HUES48 (cell line): ENCODE measurements around the gene STYXL2.
A peak's percentile ranks its signal among the peaks of the same experiment; 100 is the strongest.

Experiments
- H3K27ac ChIP-seq: one replicate; pipeline ENCODE4 v1.7.0; 2013; ENCODE audit warnings: low read depth, low read length, inconsistent platforms
- H3K27me3 ChIP-seq: 2 replicates; pipeline ENCODE4 v1.6.1; 2013; ENCODE audit warnings: mild to moderate bottlenecking, low read length; ENCODE audit not compliant: control insufficient read depth, insufficient read depth
- H3K36me3 ChIP-seq: 2 replicates; pipeline ENCODE4 v1.6.1; 2013; ENCODE audit warnings: low read length; ENCODE audit not compliant: control insufficient read depth, insufficient read depth
- H3K4me1 ChIP-seq: 2 replicates; pipeline ENCODE4 v1.6.1; 2013; ENCODE audit warnings: mild to moderate bottlenecking, low read length; ENCODE audit not compliant: control insufficient read depth, insufficient read depth
- H3K4me3 ChIP-seq: 2 replicates; pipeline ENCODE4 v1.5.1; 2013; ENCODE audit warnings: mild to moderate bottlenecking, low read depth, low read length
- H3K9ac ChIP-seq: 2 replicates; pipeline ENCODE4 v1.6.1; 2013; ENCODE audit warnings: mild to moderate bottlenecking, low read depth, low read length, moderate library complexity
- H3K9me3 ChIP-seq: 2 replicates; pipeline ENCODE4 v1.6.1; 2013; ENCODE audit warnings: low read length; ENCODE audit not compliant: control insufficient read depth, insufficient read depth

The STYXL2 gene

DNA sequence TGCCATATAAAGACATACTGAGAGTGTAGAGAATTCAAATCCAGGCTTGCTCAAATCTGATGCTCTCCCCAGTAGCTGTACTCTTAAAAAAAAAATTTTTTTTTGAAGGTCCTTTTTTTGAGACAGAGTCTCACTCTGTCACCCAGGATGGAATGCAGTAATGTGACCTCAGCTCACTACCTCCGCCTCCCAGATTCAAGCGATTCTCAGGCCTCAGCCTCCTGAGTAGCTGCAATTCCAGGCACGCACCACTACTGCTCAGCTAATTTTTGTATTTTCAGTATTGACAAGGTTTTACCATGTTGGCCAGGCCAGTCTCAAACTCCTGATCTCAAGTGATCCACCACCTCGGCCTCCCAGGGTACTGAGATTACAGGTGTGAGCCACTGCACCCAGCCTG is 28.7 kb downstream of the STYXL2 start:
- Histone ChIP-seq H3K4me1 (peaks cover 17% of the 10 kb centered on the region), H3K4me3 (no peak overlapping the region), H3K27ac (no peak overlapping the region), H3K27me3 (peaks cover 9% of the 10 kb centered on the region), H3K9ac (no peak overlapping the region), H3K9me3 (no peaks in the 10 kb centered on the region), H3K36me3 (no peaks in the 10 kb centered on the region)

DNA sequence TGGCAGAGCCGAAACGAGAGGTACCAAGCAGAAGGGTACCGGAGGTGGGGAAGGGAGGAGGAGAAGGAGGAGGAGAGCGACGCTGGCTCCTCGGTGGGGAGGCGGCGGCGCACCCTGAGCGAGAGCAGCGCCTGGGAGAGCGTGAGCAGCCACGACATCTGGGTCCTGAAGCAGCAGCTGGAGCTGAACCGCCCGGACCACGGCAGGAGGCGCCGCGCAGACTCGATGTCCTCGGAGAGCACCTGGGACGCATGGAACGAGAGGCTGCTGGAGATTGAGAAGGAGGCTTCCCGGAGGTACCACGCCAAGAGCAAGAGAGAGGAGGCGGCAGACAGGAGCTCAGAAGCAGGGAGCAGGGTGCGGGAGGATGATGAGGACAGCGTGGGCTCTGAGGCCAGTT is 32.4 kb downstream of the STYXL2 start:
- Histone ChIP-seq H3K27me3 (0 out of 2 replicates have a peak, but pooled peaks cover 4% of the 10 kb centered on the region), H3K9ac (no peak overlapping the region), H3K4me3 (no peak overlapping the region), H3K36me3 (no peaks in the 10 kb centered on the region), H3K4me1 (peaks cover 15% of the 10 kb centered on the region), H3K27ac (no peak overlapping the region), H3K9me3 (no peaks in the 10 kb centered on the region)

DNA sequence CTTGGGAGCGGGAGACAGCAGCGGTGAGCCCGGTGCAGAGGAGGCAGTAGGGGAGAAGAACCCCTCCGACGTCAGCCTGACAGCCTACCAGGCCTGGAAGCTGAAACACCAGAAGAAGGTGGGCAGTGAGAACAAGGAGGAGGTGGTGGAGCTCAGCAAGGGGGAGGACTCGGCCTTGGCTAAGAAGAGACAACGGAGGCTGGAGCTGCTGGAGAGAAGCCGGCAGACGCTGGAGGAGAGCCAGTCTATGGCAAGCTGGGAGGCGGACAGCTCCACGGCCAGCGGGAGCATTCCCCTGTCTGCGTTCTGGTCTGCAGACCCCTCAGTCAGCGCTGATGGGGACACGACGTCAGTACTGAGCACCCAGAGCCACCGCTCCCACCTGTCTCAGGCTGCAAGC is 32.9 kb downstream of the STYXL2 start:
- H3K4me3 ChIP-seq = no peak overlapping the region
- H3K27me3 ChIP-seq = no peaks in the 10 kb centered on the region
- H3K4me1 ChIP-seq = peaks cover 10% of the 10 kb centered on the region
- H3K27ac ChIP-seq = no peak overlapping the region
- no peak overlapping the region for H3K9ac ChIP-seq
- H3K36me3 ChIP-seq = no peaks in the 10 kb centered on the region
- H3K9me3 ChIP-seq = no peaks in the 10 kb centered on the region

DNA sequence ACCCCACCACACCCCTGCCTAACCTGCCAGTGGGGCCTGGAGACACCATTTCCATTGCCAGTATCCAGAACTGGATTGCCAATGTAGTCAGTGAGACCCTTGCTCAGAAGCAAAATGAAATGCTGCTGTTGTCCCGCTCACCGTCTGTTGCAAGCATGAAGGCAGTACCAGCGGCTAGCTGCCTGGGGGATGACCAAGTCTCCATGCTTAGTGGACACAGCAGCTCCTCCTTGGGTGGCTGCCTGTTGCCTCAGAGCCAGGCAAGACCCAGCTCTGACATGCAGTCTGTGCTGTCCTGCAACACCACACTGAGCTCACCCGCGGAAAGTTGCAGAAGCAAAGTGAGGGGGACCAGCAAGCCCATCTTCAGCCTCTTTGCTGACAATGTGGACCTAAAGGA is 33.4 kb downstream of the STYXL2 start:
- H3K4me3 ChIP-seq = no peak overlapping the region
- no peaks in the 10 kb centered on the region for H3K27me3 ChIP-seq
- no peak overlapping the region for H3K9ac ChIP-seq
- H3K4me1 ChIP-seq = peaks cover 6% of the 10 kb centered on the region
- no peaks in the 10 kb centered on the region for H3K9me3 ChIP-seq
- H3K27ac ChIP-seq = no peak overlapping the region
- no peaks in the 10 kb centered on the region for H3K36me3 ChIP-seq

DNA sequence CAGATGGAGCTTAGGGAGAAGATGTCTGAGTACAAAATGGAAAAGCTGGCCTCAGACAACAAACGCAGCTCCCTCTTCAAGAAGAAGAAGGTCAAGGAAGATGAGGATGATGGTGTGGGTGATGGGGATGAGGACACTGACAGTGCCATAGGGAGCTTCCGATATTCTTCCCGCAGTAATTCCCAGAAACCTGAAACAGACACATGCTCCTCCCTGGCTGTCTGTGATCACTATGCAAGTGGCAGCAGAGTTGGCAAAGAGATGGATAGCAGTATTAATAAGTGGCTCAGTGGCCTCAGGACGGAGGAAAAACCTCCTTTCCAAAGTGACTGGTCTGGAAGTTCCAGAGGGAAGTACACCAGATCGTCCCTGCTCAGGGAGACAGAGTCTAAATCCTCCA is 33.8 kb downstream of the STYXL2 start:
- Histone ChIP-seq H3K9me3 (no peaks in the 10 kb centered on the region), H3K4me1 (peaks cover 2% of the 10 kb centered on the region), H3K4me3 (no peak overlapping the region), H3K36me3 (no peaks in the 10 kb centered on the region), H3K27me3 (no peaks in the 10 kb centered on the region), H3K27ac (no peak overlapping the region), H3K9ac (no peak overlapping the region)

DNA sequence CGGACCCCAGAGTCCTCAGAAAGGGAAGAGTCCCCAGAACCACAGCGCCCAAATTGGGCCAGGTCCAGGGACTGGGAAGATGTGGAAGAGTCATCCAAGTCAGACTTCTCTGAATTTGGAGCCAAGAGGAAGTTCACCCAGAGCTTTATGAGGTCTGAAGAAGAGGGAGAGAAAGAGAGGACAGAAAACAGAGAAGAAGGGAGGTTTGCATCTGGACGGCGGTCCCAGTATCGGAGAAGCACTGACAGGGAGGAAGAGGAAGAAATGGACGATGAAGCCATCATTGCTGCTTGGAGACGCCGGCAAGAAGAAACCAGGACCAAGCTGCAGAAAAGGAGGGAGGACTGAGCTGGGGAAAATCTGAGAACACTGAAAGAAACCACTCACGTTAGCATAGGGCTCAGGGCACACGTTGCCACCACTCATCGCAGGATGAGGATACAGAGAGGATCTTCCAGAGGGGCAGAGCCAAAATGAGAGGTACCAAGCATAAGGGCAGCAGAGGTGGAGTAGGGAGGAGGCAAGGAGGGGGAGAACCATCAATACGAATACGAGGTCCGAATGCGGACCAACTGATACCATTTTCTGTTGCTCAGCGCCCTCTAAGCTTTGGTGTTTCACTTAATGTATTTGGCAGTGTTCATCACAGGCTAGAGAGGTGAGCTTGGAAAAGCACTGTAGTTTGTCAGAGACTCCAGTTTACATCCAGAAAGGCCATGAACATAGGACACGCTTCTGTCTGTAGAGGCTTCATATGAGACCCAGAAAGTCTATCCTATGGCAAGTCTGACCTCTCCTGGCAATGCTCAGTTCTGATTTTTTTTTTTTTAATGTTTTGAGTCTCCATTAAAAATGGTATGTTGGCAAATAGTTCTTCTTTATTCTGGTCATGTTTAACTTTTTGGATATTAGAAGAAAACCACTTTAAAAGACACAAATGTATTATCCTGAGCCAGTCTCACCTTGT is 34.7 kb downstream of the STYXL2 start:
- H3K36me3 ChIP-seq = no peaks in the 10 kb centered on the region

DNA sequence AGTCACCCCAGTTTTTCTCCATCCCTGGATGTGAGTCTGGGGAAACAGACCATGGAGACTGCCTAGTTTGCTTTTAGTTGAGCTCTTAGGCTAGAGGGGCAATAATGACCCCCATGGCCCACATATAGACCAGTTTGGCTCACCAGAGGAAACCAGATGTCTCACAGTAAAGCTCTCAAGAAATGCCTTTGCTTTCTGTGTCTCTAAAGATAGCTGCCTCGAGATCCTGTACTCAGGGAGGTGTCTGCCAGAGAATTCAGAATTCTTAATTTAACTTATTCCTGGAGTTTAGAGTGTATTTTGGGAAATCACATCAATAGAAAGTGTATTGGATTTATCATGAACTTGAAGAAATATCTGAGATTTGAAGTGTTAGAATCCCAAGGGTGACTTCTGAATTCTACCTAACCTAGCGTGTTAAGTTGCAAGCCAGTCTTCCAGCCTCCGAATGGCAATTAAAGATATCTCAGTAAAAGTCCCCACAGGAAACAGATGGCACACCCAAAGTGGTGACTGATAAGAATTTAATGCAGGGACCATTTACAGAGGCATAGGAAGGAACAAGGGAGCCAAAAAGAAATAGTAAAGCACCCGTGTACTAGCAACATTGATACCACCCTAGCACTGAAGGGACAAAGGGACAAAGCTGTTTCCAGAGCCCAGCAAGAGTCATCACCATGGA is 37.1 kb downstream of the STYXL2 start:
- H3K9me3 ChIP-seq = no peaks in the 10 kb centered on the region
- H3K27ac ChIP-seq = no peak overlapping the region
- no peaks in the 10 kb centered on the region for H3K36me3 ChIP-seq
- H3K4me3 ChIP-seq = no peak overlapping the region
- no peak overlapping the region for H3K9ac ChIP-seq
- H3K4me1 ChIP-seq = peaks cover 7% of the 10 kb centered on the region; the same call in 1 of the 2 replicates
- H3K27me3 ChIP-seq = no peaks in the 10 kb centered on the region

More for the DNA sequence above, 34.7 kb downstream of the STYXL2 start:
- Histone ChIP-seq H3K27ac (no peak overlapping the region), H3K27me3 (no peaks in the 10 kb centered on the region), H3K4me3 (no peak overlapping the region), H3K9me3 (no peaks in the 10 kb centered on the region), H3K9ac (no peak overlapping the region), H3K4me1 (no peaks in the 10 kb centered on the region; the same call in 1 of the 2 replicates)

DNA sequence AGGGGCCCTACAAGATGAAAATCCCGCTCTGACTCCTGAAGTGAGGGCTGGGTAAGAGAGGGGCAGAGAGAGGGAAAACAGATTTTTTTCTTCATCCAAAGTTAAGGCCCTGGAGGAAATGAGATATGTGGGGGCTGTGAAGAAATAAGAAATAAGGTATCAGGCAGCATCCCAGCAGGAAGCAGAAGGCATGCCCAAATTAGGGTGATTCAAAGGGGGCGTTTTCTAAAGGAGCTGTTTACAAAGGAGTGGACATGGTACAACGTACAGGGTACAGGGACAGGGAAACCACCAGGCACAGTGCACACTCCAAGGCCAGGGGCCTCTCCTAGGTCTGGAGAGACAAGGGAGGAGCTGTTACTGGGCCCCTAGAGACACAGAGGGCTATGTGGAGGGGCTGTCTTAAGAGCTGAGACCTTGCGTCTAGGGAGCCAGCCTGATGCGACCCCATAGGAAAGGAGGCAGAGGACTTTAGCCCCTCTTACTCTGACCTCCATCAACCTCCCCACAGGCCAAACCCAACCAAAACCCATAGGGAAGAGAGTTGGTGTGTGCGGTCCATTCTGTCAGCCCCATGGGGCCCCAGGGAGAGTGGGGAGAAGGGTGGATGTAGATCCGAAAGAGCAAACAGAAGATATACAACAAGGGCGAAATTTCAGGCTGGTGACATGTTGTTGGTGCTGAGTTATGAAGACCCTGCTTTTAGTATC is 38.6 kb downstream of the STYXL2 start:
- Histone ChIP-seq H3K9me3 (no peaks in the 10 kb centered on the region), H3K4me3 (no peak overlapping the region), H3K4me1 (peaks cover 22% of the 10 kb centered on the region), H3K36me3 (no peaks in the 10 kb centered on the region), H3K27ac (no peak overlapping the region), H3K9ac (no peak overlapping the region), H3K27me3 (no peaks in the 10 kb centered on the region)

DNA sequence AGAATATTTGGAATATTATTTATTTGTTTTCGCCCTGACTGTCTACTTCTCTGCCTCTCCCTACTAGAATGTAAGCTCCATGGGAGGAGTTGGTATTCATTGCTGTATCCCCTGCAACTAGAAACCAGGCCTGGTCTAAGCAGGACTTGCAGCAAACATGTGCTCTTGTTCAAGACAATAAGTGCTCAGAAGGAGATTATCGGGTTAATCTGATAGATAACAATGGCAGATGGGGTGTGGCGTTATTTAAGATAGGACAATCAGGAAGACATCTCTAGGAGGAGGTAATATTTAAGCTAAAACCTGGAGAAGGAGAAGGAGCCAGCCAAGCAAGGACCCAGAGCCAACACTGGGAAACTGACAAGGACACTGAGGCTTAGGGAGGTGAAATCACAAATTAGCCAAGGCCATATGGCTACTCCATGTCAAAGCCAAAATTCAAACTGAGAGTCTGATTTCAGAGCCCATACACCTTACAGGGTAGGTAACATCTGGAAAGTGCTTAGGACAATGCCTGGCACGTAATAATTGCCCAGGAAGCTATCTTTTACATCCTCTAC is 41.5 kb downstream of the STYXL2 start:
- Histone ChIP-seq H3K36me3 (no peaks in the 10 kb centered on the region), H3K4me1 (peaks cover 46% of the 10 kb centered on the region), H3K27me3 (no peaks in the 10 kb centered on the region), H3K9me3 (no peaks in the 10 kb centered on the region), H3K27ac (no peak overlapping the region), H3K4me3 (no peak overlapping the region), H3K9ac (no peak overlapping the region)

DNA sequence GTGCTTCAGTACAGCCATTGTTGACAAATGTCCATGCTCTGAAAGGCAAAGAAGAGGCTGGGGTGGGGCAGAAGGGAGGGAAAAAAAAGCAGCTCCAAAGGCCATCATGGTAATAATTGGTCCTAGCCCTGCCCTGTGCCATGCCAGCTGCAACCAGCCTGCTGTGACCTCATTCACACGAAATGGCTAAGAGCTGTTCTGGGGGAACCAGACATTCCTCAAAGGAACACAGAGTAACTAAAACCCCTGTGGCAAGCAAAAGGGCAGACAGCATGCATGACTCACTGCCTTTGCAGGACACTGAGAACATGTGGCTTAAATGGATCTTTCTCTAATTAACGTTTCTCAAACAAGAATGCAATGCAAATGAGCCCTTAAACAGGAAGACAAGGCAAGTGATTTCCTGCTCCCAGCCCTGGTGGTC is 42.3 kb downstream of the STYXL2 start:
- Histone ChIP-seq H3K27ac (peak overlapping the region; percentile 63), H3K36me3 (no peaks in the 10 kb centered on the region), H3K4me1 (peaks cover 46% of the 10 kb centered on the region), H3K4me3 (no peak overlapping the region), H3K9me3 (no peaks in the 10 kb centered on the region), H3K27me3 (no peaks in the 10 kb centered on the region), H3K9ac (no peak overlapping the region)
